Right forelimb (tissue), 1 donor: ENCODE measurements around the gene KIF27.
"Not testable (repeated sequence)": the region's sequence is repeated elsewhere in the genome, so short reads cannot be mapped to it uniquely, and the experiment has no call there.

Source experiments
- DNase-seq: peaks from one replicate; pipeline ENCODE4 v3.0.0-alpha.2; 2018

The KIF27 gene

GRCh38 chr9:83933790-83934189, 12.6 kb upstream of the KIF27 start:
- DNase-seq, result no peak

GRCh38 chr9:83932851-83933250, 11.6 kb upstream of the KIF27 start:
- DNase-seq, result no peak

- no peak for DNase-seq
Observed at GRCh38 chr9:83932011-83932410, 10.8 kb upstream of the KIF27 start.

GRCh38 chr9:83930881-83931280, 9.6 kb upstream of the KIF27 start:
- DNase-seq, result no peak

GRCh38 chr9:83927591-83927990, 6.4 kb upstream of the KIF27 start:
- DNase-seq, result no peak

GRCh38 chr9:83920469-83920926, 734 bp downstream of the KIF27 start:
- no peak for DNase-seq

- DNase-seq, result no peak
Observed at GRCh38 chr9:83919111-83919510, 2.1 kb downstream of the KIF27 start.

- DNase-seq, result not testable (repeated sequence)
Observed at GRCh38 chr9:83912194-83912593, 9.0 kb downstream of the KIF27 start.

GRCh38 chr9:83906144-83906543, 15.1 kb downstream of the KIF27 start:
- no peak for DNase-seq

GRCh38 chr9:83900615-83901014, 20.6 kb downstream of the KIF27 start:
- DNase-seq, result not testable (repeated sequence)

GRCh38 chr9:83894301-83894700, 26.9 kb downstream of the KIF27 start:
- not testable (repeated sequence) for DNase-seq

GRCh38 chr9:83886498-83886897, 34.7 kb downstream of the KIF27 start:
- DNase-seq, result not testable (repeated sequence)

- not testable (repeated sequence) for DNase-seq
Observed at GRCh38 chr9:83885559-83886240, 35.5 kb downstream of the KIF27 start.

- not testable (repeated sequence) for DNase-seq
Observed at GRCh38 chr9:83881687-83882408, 39.4 kb downstream of the KIF27 start.

- DNase-seq, result not testable (repeated sequence)
Observed at GRCh38 chr9:83875559-83875958, 45.7 kb downstream of the KIF27 start.

- not testable (repeated sequence) for DNase-seq
Observed at GRCh38 chr9:83849895-83850294, 71.3 kb downstream of the KIF27 start.

GRCh38 chr9:83837070-83837643, 84.1 kb downstream of the KIF27 start:
- DNase-seq, result not testable (repeated sequence)

- DNase-seq, result not testable (repeated sequence)
Observed at GRCh38 chr9:83830426-83831071, 90.7 kb downstream of the KIF27 start.

GRCh38 chr9:83824986-83825623, 96.1 kb downstream of the KIF27 start:
- DNase-seq, result not testable (repeated sequence)

GRCh38 chr9:83817356-83818278, 103.6 kb downstream of the KIF27 start, which contains the start of gene GKAP1:
Gene GKAP1 (minus strand): TSS chr9:83817769. CDS start chr9:83806517, 11,252 bp downstream.
- DNase-seq, result peak; percentile 84

GRCh38 chr9:83817011-83817355, 104.2 kb downstream of the KIF27 start:
- not testable (repeated sequence) for DNase-seq

- not testable (repeated sequence) for DNase-seq
Observed at GRCh38 chr9:83815120-83815519, 106.1 kb downstream of the KIF27 start.
